ENCODE measurements around the gene SLC37A1.
"Not testable (repeated sequence)": the region's sequence is repeated elsewhere in the genome, so short reads cannot be mapped to it uniquely, and the experiment has no call there.

The SLC37A1 gene

DNA sequence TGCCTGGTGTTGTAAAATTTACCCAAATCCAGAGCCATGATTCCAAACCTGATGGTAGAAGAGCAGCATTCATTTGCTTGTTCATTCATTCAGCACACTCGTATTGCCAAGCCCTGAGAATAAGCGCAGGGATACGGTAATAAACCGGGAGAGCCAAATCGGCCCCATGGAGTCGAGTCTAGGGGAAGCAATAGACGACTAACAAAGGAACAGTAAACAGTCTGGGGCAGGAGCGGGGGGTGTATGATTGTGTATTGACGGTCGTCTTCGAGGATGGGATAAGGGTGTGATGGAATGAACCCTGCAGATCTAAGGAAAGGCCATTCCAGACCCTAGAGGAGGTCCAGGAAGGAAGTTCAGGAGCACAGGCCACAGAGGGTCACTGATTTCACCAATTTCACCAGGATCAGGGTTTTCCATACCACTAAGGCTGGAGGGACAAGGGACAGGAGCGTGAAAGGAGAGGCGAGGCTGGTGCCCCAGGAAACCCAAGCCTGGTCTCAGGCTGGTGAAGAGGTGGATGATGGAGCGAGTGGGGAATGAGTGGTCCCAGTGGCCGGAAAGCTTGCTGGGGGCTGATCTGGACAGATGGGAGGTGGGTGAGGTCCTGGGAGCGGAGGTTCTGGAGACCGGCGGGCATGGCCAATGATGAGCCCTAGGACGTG lies 78.6 kb downstream of the SLC37A1 start:
- DNase-seq (ENCODE audit: low read depth, low spot score), result no peak

DNA sequence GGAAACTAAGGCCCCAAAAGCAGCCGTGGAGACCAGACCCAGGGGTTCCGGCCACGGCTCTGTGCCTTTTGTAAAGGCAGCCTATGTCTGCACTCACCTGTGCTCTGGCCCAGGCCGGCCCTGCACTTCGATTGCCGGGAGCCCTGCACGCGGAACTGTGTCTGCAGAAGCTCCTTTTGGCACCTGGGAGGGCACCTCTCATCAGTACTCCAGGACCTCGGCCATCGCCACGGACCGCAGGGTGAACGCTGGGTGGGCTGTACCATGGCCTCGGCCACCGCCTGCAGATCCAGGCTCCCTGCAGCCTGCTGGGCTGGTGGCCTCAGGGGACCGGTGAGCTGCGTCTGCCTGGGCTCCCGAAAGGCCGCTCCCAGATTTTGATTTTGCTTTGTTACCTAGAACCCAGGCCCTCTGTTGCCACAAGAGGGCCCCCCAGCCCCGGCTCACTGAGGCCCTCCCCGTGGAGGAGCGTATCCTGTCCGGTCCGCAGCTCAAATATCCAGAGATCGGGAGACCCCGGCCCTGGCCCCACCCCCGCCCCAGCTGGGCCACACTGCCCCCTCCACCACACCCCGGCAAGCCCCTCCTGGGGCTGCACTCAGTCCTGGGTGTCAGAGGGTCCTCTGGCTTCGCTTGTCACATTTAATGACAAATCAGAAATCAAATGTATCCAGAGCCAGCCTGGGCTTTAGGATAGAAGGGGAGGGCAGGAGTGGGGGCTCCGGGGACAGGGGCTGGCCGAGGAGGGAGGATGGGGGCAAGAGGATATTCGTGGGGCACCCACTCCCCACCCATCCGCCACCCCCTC lies 79.6 kb downstream of the SLC37A1 start:
- no peak for DNase-seq (ENCODE audit: low read depth, low spot score)

DNA sequence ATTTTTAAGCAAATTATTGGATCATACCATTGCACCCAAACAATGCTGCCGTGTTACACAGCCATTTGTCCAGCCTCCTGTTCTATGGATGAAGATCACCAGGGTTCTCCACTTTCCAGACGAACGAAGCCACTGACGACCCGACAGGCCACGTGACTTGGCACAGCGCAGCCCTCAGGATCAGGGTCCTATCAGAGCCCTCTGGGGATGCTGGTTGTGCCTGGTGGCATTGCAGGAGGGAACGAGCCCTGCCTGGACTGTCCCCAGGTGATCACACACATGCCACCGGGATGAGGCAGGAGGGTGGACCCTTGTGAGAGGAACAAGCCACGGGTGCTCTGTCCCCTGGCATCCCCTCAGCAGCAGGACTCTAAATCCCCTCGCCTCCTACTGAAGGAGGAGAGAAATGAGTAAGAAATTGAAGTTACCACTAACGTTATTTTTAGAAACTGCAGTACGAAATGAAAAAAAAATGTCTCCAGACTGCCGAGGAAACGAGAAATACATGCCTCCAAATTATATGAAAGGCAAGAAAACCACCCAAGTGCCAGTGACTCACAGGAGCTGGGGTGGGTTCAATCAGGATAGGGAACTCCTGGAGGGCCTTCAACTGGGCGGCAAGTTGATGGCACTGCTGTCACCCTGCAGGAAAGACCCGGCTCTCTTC lies 81.1 kb downstream of the SLC37A1 start:
- DNase-seq (ENCODE audit: low read depth, low spot score), result no peak

DNA sequence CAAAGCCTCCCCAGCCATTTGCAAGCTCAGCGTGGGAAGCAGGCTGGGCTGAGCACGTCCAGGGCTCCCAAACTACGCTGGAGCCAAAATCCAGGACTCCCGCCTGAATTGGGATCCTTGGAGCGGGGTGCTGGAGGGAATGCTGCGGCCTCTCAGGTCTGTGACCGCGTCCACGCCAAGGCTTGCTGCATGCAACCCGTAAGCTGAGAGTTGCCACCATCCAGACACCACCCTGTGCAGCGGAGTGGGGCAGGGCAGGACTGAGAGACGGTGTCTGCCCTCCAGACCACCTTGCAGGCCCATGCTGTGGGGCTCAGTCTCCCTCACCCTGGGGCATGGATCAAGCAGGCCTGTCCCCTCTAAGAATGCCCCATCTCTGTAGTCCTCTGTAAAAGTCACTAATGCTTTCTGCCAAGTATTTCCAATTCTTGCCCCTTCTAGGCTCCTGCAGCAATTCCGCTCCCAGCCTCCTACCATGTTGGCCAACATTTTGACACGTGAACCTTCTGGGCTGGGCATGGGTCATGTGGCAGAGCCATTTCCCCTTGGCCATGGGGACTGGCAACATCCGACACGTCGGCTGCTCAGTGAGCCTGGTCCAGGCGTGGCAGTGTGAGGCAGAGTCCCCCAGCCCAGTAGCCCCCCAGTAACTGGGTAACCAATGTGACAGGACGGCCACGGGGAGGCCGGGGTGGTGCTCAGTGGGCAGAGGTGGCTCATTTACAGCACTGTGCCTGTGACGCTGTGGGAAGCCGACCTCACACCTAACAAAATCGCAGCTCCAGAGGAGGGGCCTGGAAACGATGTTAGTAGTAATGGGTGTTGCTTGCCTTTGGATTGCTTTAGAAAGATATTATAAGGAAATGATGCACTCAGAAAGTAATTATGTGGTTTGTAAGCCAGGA lies 81.9 kb downstream of the SLC37A1 start:
- DNase-seq (ENCODE audit: low read depth, low spot score), result no peak

DNA sequence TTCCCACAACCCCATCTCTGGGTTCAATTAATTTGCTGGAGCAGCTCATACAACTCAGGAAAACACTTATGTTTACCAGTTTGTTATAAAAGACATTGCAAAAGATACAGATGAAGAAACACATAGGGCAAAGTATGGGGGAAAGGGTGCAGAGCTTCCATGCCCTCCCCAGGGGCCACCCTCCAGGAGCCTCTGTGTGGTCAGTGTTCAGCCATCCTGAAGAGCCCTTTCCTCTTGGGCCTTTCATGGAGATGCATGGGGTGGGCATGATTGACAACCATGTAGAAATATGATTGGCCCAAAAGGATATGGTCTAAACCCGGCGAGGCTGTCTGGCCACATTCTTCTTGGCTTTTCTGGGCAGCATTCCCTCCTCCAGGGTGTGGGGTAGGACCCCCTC lies 83.0 kb downstream of the SLC37A1 start:
- no peak for DNase-seq (ENCODE audit: low read depth, low spot score)

DNA sequence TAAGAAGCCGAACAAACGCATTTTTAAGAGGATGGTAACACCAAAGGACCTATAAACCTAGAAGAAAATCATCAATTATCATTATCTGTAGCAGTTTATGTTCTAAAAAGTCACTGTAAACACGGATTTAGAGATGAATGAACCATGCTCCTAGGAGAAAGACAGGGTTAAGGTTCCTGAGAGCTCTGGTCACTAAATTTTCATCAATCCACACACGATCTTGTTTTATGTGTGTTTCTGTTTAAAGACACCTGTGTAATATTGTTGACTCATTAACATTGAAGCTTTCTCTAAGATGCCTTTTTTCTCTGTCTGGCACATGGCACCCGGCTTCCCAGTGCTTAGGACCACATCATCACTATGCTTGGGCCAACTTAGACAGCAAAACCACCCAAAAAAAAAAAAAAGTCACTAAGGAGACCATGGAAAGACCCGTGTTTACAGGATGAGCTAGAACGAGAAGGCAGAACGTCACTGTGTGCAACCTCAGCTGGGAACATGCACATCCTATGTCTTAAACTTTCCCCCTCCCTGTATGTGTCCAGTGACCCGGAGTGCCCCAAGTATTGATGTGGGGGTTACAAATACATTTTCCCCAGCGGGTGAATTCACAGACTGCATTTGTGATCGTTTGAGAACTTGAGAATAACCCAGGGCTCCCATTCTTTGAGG lies 84.0 kb downstream of the SLC37A1 start:
- DNase-seq (ENCODE audit: low read depth, low spot score), result no peak

DNA sequence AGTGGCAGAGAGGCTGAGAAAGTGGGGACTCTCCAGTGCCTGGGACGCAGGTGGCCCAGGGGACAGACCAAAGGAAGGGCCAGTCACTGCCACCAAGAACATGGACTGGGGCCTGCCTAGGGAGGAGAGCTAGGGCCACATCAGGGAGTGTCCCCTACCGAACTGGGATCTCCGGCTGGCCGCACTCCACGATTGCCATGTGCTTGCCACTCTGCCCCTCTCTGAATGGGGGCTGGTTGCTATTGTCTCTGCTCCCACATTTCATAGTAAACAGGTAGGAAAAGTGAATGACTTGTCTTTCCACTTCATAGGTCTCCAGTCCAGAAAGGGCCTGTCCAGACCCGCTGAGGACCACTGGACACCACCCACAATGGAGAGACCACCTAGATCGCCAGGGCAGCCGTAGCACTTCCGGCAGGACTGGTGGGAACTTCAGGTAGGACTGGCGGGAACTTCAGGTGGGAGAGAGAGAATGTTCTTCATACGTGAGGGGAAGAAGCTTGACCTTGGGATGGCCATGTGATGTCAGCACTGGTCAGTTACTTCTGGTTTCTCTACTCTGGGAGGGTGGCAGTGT lies 84.6 kb downstream of the SLC37A1 start:
- DNase-seq (ENCODE audit: low read depth, low spot score), result no peak

DNA sequence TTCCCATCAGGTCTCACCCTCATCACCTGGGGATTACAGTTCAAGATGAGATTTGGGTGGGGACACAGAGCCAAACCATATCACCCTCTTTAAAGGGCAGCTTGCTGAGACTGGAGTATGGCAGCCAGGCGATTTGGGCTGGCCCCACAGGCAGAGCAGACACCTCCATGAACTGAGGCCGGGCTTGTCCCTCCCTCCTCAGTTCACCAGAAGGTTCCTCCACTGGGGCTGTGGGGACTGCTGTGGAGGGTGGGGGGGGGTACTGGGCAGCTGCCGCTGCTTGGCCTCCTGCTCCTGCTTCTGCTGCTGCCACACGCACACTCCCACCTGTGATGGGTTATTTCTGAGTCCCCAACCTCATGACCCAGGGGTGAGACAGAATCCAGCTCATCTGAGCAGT lies 85.8 kb downstream of the SLC37A1 start:
- no peak for DNase-seq (ENCODE audit: low read depth, low spot score)

DNA sequence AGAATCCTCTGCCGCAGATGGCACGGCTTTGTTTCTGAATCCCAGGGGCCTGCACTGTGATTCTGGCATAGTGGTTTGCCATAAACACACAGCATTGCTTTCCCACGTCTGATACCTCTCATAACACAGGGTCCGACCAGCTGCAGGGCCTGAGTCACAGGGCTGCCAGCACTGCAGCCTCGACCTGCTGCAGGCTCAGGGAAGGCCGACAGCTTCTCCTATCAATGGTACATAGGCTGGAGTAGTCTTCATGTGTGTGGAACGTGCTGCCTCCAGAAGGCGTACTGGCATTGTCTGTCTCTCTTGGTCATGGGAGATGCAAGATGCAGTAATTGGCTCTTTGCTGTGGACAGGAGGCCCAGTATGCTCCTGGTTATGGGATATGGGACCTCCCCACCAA lies 86.3 kb downstream of the SLC37A1 start:
- DNase-seq (ENCODE audit: low read depth, low spot score), result no peak

DNA sequence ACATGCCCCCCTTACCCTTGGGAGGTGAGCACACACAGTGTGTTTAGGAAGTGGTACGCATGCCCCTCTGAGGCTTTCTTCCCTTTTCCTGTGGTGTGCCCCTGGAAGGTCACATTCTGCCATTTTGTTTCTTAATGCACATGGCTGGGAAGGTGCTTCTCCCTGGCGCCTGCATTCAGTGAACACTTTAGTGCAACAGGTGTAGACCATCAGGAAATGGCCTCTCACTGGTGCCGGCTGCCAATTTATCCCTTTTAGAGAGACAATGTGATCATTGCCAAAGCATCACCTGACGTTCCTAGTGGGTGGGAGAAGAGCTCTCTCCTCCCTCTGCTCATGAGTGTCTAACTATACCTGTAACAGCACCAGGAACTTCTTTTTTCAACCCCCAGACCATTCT lies 88.0 kb downstream of the SLC37A1 start:
- DNase-seq (ENCODE audit: low read depth, low spot score), result no peak

DNA sequence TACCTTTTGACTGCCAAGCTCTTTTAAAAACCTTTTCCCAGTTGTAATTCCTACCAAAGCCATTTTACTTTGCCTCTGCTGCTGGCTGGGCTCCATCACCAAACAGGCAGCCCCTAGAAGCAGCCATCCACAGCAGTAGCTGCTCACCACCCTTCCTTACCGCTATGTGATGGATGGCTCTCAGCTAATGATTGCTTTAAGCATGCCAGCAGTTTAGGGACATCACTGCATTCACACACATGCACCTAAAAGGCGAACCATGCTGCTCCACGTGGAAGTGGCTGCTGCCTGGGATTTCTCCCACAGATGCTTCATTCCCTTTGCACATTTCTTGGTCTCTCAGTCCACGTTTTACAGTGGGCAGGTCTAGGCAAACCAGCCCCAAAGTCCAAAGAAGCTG lies 93.5 kb downstream of the SLC37A1 start:
- no peak for DNase-seq (ENCODE audit: low read depth, low spot score)

DNA sequence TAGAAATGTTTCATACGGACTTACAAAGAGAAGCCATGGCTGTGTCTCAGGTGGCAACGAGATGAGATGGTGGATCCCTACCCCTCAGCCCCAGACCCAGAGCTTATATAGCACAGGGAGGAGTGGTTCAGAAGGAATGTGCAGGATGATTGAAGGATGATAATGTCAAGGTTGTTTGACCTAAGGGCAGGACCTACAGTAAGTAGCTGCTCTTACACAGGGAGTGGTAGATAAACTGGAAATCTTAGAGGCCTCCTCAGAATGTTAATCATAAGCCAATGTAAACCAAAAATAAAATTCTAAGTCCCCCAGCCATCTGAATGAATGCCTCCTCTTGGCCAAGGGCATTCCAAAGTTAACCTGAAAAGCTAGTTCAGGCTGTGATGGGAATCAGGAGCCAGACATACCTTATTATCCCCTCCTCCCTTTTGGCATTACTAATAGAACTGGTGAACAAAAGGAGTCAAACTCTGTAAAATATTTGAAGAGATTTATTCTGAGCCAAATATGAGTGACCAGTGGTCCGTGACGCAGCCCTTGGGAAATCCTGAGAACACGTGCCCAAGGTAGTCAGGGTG lies 94.0 kb downstream of the SLC37A1 start:
- DNase-seq (ENCODE audit: low read depth, low spot score), result no peak

DNA sequence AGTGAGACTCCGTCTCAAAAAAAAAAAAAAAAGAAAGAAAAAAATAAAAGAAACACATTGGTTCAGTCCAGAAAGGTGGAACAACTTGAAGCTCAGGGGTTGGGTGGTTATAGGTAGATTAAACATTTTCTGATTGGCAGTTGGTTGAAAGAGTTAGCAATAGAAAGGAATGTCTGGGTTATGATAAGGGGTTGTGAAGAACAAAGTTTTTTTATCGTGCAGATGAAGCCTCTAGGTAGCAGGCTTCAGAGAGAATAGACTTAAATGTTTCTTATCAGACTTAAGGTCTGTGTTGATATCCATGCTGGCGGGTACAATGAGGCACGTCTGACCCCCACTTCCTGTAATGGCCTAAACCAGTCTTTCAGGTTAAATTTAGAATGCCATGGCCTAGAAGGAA lies 94.8 kb downstream of the SLC37A1 start:
- DNase-seq (ENCODE audit: low read depth, low spot score), result no peak

DNA sequence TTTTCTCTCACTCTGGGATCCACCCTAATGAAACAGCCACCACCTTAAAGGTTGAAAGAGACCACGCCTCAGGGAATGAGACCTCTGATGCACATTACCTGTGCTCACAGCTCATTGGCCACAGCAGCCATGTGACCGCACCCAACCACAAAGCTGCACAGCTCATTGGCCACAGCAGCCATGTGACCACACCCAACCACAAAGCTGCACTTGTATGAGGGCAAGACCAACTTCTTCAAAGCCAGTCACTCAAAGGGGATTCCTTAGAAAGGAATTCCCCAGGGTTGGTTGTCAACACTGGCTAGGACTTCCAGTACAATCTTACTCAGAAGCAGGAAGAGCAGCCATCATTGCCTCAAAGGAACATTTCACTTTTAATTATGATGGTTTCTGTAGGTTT lies 96.2 kb downstream of the SLC37A1 start:
- no peak for DNase-seq (ENCODE audit: low read depth, low spot score)

DNA sequence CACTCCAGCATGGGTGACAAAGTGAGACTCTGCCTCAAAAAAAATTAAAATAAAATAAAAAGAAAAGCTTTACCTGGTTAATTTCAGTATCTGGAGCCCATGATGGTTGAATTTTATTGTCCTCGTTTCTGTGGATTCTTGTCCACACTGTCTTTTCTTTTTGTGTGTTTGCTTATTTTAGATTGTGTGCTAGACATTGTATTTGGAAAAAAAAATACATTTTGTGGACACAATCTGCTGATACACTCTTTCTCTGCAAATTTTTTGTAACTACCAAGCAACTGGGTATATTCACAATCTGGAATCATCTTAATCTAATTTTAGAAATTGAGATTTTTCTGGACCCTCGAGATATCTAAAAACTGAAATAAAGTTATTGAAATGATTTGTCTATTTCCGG lies 98.2 kb downstream of the SLC37A1 start:
- no peak for DNase-seq (ENCODE audit: low read depth, low spot score)

DNA sequence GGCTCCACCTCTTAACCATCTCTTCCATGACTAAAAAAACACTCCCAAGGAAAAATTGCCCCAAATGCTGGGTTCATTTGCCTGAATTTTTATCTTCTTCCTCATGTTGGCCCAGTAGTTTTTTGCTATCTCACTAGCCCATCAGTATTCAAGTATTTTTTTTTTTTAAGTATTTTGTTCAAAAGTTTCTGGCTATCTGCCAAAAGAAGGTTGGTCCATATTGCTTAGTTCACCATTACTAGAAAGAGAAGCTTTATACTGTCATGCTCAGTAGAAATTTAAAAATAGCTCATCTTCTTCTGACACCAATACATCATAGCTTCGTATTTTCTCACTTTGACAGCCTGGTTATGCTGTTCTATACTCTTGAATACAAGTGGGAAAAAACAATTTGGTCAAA lies 98.7 kb downstream of the SLC37A1 start:
- no peak for DNase-seq (ENCODE audit: low read depth, low spot score)

DNA sequence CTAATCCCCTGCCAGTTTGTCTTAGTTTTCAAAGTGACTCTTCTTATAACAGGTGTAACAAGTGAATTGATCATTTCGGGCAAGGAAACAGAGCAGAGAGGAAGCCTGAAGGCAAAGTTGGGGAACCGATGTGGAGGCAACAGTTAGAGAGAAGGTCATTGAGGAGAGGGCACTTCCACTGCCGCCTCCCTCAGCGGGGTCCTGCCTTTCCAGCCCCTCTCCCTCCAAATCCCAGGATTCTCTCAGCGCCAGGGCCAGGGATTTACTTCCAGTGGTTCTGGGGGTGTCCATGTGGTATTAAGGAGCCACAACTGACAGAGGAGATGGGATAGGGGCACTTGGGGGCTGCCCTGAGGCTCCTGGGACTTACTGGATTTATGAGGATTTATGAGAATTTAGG lies 100.1 kb downstream of the SLC37A1 start:
- no peak for DNase-seq (ENCODE audit: low read depth, low spot score)

DNA sequence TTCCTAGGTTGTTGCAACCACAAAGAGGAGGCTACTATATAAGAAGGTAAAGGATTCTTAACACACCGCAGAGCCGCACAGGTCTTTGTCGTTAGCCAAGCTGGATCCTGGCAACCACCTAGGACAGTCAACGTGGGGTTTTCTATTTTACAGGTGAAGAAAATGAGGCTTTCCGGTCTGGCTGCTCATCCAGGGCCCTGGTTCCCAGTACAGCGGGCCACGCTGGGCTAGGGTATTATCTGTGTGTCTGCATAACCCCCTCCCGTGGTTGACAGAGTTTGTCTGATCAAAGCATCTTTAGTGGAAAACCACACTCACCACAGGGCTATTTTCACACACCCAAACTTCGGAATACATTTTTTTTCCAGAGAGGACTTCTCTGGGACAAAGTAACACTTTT lies 100.7 kb downstream of the SLC37A1 start:
- no peak for DNase-seq (ENCODE audit: low read depth, low spot score)

DNA sequence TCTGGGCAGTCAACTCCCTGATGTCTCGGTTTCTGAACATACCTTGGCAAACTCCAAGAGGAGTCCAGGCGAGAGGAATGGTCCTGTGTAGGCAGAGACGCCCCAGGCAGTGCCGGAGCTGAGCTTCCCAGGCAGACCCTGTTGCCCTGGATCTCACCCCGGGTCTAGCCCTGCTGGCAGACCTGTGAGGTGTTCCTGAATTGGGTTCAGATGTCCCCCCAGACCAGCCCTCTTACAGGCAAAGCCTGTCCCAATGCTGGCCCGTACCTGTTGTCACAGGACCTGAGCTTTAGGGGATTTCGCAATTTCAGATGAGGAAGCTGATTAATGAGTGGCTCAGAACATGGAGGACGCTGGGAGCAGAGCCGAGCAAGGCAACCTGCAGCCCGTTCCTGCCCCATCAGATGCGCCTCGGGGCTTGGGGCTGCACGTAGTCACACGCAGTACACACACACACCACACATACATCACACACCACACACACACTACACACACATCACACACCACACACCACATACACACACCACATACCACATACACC lies 101.2 kb downstream of the SLC37A1 start:
- DNase-seq (ENCODE audit: low read depth, low spot score), result no peak

DNA sequence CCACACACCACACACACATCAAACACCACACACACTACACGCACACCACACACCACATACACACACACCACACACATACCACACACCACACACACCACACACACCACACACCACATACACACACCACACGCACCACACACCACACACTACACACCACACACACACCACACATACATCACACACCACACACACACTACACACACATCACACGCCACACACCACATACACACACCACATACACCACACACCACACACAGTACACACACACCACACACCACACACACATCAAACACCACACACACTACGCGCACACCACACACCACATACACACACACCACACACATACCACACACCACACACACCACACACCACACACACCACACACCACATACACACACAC lies 101.7 kb downstream of the SLC37A1 start:
- not testable (repeated sequence) for DNase-seq (ENCODE audit: low read depth, low spot score)

Data from iPS DF 19.7 (cell line).